Tibial artery (tissue), 4 donors: ENCODE results near the gene MS4A10.

ENCODE experiments used
- DNase-seq, 2 donors: peaks; one replicate each; pipeline ENCODE4 v3.0.0-alpha.2; 2019
- H3K27ac ChIP-seq, 2 donors: fragments of 200-600 bp; sonication (generic) in 1 of 2; 1 replicate in 1 of 2; 2 replicates in 1 of 2; pipeline ENCODE4 v1.5.1; 2018 to 2019; ENCODE audit warnings: mild to moderate bottlenecking in 1 of 2
- H3K27me3 ChIP-seq, 2 donors: fragments of 200-600 bp; sonication (generic) in 1 of 2; one replicate each; pipeline versions ENCODE4 v1.5.1 to v1.6.0; 2016 to 2019
- H3K36me3 ChIP-seq, 3 donors: fragments of 200-600 bp; sonication (generic) in 2 of 3; one replicate each; pipeline ENCODE4 v1.5.1; 2016 to 2019; ENCODE audit warnings: mild to moderate bottlenecking in 2 of 3
- H3K4me1 ChIP-seq, 4 donors: fragments of 200-600 bp; sonication (generic) in 2 of 4; 1 replicate in 3 of 4; 2 replicates in 1 of 4; pipeline ENCODE4 v1.5.1; 2016 to 2019
- H3K4me3 ChIP-seq, 2 donors: fragments of 200-600 bp; sonication (generic) in 1 of 2; 1 replicate in 1 of 2; 2 replicates in 1 of 2; pipeline ENCODE4 v1.5.1; 2018 to 2019; ENCODE audit warnings: mild to moderate bottlenecking in 2 of 2
- H3K9me3 ChIP-seq, 3 donors: fragments of 200-600 bp; sonication (generic) in 1 of 3; one replicate each; pipeline ENCODE4 v1.5.1; 2016 to 2019
- intact Hi-C: fragments of 100-400 bp; cut with DNase I; formaldehyde crosslinking; loops from one replicate; pipeline ENCODE4 v1.15.0; 2023; ENCODE audit warnings: low total_unique reads
- TF ChIP-seq, protein P1 (sequence below), 2 experiments: fragments of 200-600 bp in 1 of 2; fragments of 450-650 bp in 1 of 2; IDR thresholded peaks; one replicate each; pipeline ENCODE4 v1.5.1; 2017 to 2019; ENCODE audit warnings: antibody characterized with exemption in 2 of 2, mild to moderate bottlenecking in 1 of 2, moderate library complexity in 1 of 2

MS4A10 gene

DNA sequence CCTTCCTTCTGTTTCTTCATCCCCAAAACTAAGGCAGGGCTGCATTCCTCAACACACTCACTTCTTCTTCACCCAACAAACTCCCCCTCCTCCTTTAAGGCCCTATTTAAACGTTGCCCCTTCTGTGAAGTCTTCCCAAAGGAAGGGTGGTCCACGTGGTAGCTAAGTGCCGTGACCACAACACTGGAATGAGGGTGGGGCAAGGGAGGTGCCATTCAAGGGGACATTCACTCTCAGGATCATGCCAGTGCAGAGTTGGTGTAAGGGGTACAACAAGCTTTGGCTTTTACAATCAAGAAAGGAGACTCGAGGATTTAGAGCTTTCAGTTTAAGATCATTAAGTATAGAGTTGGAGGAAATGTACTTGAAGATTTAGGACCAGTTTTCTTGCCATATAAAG, 8.0 kb upstream of the MS4A10 start:
- intact Hi-C loops: no loop called here

GRCh38 chr11:60777572-60777971, 7.6 kb upstream of the MS4A10 start:
- Histone ChIP-seq H3K27ac (no peak overlapping the region), H3K27me3 (peaks cover 0 to 4% of the 10 kb centered on the region in 2 donors), H3K36me3 (no peaks in the 10 kb centered on the region), H3K4me1 (peaks cover 0 to 11% (median 6%) of the 10 kb centered on the region in 4 donors), H3K4me3 (no peak overlapping the region), H3K9me3 (no peaks in the 10 kb centered on the region)
- intact Hi-C loops: no loop called here
- TF ChIP-seq, protein P1, sequence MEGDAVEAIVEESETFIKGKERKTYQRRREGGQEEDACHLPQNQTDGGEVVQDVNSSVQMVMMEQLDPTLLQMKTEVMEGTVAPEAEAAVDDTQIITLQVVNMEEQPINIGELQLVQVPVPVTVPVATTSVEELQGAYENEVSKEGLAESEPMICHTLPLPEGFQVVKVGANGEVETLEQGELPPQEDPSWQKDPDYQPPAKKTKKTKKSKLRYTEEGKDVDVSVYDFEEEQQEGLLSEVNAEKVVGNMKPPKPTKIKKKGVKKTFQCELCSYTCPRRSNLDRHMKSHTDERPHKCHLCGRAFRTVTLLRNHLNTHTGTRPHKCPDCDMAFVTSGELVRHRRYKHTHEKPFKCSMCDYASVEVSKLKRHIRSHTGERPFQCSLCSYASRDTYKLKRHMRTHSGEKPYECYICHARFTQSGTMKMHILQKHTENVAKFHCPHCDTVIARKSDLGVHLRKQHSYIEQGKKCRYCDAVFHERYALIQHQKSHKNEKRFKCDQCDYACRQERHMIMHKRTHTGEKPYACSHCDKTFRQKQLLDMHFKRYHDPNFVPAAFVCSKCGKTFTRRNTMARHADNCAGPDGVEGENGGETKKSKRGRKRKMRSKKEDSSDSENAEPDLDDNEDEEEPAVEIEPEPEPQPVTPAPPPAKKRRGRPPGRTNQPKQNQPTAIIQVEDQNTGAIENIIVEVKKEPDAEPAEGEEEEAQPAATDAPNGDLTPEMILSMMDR (IDR thresholded peaks at IDR 0.05): no peak
- DNase-seq: no peak

More for the DNA sequence above, 8.0 kb upstream of the MS4A10 start:
- TF ChIP-seq, protein P1 (IDR thresholded peaks at IDR 0.05): no peak
- peaks cover 0 to 11% (median 6%) of the 10 kb centered on the region in 4 donors for H3K4me1 ChIP-seq
- H3K27me3 ChIP-seq: peaks cover 0 to 7% of the 10 kb centered on the region in 2 donors
- no peaks in the 10 kb centered on the region for H3K36me3 ChIP-seq
- no peak overlapping the region for H3K27ac ChIP-seq
- DNase-seq: no peak
- H3K9me3 ChIP-seq: no peaks in the 10 kb centered on the region
- H3K4me3 ChIP-seq: no peak overlapping the region

DNA sequence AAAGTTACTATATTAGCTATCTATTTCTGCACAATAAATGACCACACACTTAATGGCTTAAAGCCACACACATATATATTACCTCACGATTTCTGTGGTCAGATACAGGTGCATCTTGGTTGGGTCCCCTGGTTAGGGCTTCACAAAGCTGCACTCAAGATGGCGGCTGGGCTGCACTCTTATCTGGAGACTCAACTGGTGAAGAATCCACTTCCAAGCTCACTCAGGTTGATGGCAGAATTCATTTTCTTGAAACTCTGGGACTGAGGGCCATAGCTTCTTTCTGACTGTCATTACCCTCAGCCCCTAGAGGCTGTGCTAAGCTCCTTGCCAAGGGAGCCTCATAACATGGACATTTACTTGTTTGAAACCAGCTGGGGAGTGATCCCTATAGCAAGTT, 5.1 kb upstream of the MS4A10 start:
- Histone ChIP-seq H3K36me3 (no peaks in the 10 kb centered on the region), H3K9me3 (no peaks in the 10 kb centered on the region), H3K4me3 (no peak overlapping the region), H3K27me3 (no peaks in the 10 kb centered on the region), H3K27ac (no peak overlapping the region), H3K4me1 (peaks cover 0 to 7% (median 4%) of the 10 kb centered on the region in 4 donors)
- intact Hi-C loops: no loop called here
- no peak for DNase-seq
- TF ChIP-seq, protein P1 (IDR thresholded peaks at IDR 0.05): no peak

- no peaks in the 10 kb centered on the region for H3K27me3 ChIP-seq
- intact Hi-C loops: no loop called here
- no peaks in the 10 kb centered on the region for H3K9me3 ChIP-seq
- peaks cover 0 to under 1% (median 0%) of the 10 kb centered on the region in 4 donors for H3K4me1 ChIP-seq
- no peak for DNase-seq
- no peaks in the 10 kb centered on the region for H3K36me3 ChIP-seq
- H3K4me3 ChIP-seq: no peak overlapping the region
- no peak overlapping the region for H3K27ac ChIP-seq
- TF ChIP-seq, protein P1 (IDR thresholded peaks at IDR 0.05): no peak
Observed at GRCh38 chr11:60780774-60781173, 4.4 kb upstream of the MS4A10 start.

- Histone ChIP-seq H3K4me1 (no peaks in the 10 kb centered on the region), H3K4me3 (no peak overlapping the region), H3K27me3 (no peaks in the 10 kb centered on the region), H3K9me3 (no peaks in the 10 kb centered on the region), H3K27ac (no peak overlapping the region), H3K36me3 (no peaks in the 10 kb centered on the region)
- no peak for DNase-seq
- TF ChIP-seq, protein P1 (IDR thresholded peaks at IDR 0.05): no peak
- intact Hi-C loops: no loop called here
Observed at GRCh38 chr11:60781286-60781980, 3.7 kb upstream of the MS4A10 start.
